Astrocyte (in vitro differentiated cells and primary cell): ENCODE measurements around the gene ZDHHC11B.
"Not testable (repeated sequence)": the region's sequence is repeated elsewhere in the genome, so short reads cannot be mapped to it uniquely, and the experiment has no call there.

Experiments used
- EZH2 ChIP-seq: IDR thresholded peaks from 2 replicates; pipeline ENCODE4 v1.6.1; 2012; ENCODE audit warnings: mild to moderate bottlenecking, low read length, inconsistent platforms; ENCODE audit not compliant: insufficient read depth
- TF ChIP-seq, protein P1 (sequence below): IDR thresholded peaks from 2 replicates; pipeline ENCODE4 v1.5.1; 2011; ENCODE audit warnings: low read depth, mild to moderate bottlenecking, inconsistent platforms, low read length, moderate library complexity; ENCODE audit not compliant: insufficient read depth

DNA sequence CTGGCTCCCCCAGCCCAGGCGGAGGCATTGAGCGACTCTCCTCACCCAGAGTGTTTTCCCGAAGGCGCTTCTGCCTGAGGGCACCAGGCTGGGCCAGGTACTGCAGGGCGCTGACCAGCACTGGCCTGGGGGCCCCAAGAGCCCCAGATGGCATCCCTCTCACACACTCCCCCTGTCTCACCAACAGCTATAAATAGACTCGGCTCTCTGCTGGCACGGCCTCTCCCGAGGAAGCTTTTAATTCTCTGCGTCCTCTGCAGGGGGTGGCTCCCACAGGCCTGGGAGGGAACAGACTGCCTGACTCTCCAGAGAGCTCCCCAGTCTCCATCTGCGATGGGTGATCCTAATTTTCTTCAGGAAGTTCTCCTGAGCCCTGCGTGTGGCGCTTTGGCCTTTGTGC lies 94.2 kb downstream of the ZDHHC11B start:
- not testable (repeated sequence) for TF ChIP-seq EZH2
- TF ChIP-seq, protein P1, sequence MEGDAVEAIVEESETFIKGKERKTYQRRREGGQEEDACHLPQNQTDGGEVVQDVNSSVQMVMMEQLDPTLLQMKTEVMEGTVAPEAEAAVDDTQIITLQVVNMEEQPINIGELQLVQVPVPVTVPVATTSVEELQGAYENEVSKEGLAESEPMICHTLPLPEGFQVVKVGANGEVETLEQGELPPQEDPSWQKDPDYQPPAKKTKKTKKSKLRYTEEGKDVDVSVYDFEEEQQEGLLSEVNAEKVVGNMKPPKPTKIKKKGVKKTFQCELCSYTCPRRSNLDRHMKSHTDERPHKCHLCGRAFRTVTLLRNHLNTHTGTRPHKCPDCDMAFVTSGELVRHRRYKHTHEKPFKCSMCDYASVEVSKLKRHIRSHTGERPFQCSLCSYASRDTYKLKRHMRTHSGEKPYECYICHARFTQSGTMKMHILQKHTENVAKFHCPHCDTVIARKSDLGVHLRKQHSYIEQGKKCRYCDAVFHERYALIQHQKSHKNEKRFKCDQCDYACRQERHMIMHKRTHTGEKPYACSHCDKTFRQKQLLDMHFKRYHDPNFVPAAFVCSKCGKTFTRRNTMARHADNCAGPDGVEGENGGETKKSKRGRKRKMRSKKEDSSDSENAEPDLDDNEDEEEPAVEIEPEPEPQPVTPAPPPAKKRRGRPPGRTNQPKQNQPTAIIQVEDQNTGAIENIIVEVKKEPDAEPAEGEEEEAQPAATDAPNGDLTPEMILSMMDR, result not testable (repeated sequence)
